Activated CD4-positive, CD25-positive, alpha-beta regulatory T cell treated with anti-CD3 and anti-CD28 coated beads, Interleukin-2, amount 50 U/mL, for 24 hours (primary cell): ENCODE data around the gene CAAP1.
"Not testable (repeated sequence)": the region's sequence is repeated elsewhere in the genome, so short reads cannot be mapped to it uniquely, and the experiment has no call there.

ENCODE experiments used
- ATAC-seq, 2 donors: fragments of 150-1000 bp; cut with Tn5 transposase; one replicate each; pipeline ENCODE4 v1.10.0; 2021; ENCODE audit warnings: mild to moderate bottlenecking in 1 of 2, moderate library complexity in 1 of 2

CAAP1 gene

DNA sequence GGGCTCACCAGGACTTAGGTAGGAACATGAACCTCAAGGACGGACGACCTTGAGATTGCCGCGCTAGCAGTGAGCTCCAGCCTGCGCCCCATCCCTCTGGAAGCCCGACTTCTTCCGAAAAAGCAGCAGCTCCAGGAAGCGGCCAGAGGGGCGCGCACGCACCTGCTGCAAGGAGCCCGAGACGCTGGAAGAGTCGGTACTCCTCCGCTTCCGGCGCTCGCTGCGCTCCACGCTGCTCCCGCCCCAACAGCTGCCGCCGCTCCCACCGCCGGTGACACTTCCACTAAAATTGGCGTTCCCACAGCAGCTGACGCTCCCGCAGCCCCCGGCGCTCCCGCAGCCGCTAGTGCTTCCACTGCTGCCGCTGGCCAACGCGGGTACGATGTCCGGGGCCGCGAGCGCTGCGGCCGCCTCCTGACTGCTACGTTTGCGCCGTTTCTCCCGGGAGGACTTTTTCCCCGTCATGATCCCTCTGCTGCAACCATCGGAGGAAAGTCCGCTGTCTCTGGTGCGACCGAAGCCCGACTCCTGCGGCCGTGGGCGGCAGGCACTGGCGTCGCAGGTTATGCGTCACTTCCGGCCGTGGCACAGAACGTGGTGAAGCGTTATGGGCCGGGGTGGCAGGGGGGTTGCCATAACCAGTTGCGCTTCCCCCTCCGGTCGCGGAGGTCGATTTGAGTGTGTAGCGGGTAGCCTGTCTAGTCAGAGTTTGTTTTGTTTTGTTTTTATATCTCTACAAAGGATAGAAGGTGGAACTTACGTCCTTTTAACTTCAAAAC lies at the start of gene CAAP1:
Gene CAAP1, minus strand, starts transcription at position 552 of the 779 bp plus-strand sequence. Its CDS starts 87 bp downstream, at position 465.
- peak; percentile 95 to 96 for ATAC-seq

- ATAC-seq = peak in 1 of 2 donors; percentile 20
Measured at GRCh38 chr9:26940779-26941178, 48.2 kb upstream of the CAAP1 start.

DNA sequence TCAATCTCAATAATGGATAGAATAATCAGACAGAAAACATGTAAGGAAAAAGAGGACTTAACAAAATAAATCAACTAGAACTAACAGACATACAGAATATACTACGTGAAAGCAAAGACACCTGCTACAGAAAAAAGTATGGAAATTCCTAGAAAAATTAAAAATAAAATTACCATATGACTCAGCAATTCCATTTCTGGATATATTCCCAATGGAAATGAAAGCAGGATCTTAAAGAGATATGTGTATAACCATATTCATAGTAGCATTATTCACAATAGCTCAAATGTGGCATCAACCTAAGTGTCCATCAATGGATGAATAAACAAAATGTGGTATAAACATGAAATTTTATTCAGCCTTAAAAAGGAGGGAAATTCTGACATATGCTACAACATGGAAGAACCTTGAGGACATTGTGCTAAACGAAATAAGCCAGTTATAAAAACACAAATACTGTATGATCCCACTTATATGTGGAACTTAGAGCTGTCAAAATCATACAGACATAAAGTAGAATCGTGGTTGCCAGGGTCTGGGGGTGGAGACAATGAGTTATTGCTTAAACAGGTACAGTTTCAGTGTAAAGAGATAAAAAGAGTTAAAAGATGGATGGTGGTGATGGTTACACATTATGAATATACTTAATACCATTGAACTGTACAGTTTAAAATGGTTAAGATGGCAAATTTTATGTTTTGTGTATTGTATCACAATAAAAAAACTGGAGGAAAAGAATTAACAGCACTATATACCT lies 47.5 kb upstream of the CAAP1 start:
- ATAC-seq = peak in 1 of 2 donors; percentile 20

DNA sequence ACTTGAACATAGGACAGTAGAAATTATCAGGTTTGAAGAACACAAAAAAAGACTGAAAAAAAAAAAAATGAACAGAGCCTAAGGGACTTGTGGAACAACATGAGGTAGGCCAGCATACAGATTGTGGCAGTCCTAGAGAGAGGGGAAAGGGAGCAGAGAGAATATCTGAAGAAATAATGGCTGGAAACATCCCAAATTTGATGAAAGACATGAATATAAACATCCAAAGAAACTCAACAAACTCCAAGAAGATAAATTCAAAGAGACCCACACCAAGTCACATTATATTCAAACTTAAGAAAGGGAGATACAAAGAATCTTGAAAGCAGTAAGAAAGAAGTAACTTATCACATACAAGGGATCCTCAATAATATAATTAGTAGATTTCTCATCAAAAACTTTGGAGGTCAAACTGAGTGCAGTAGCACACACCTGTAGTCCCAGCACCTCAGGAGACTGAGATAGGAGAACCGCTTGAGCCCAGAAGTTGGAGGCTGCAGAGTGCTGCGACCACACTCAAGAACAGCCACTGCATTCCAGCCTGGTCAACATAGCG lies 45.3 kb upstream of the CAAP1 start:
- ATAC-seq = no peak

DNA sequence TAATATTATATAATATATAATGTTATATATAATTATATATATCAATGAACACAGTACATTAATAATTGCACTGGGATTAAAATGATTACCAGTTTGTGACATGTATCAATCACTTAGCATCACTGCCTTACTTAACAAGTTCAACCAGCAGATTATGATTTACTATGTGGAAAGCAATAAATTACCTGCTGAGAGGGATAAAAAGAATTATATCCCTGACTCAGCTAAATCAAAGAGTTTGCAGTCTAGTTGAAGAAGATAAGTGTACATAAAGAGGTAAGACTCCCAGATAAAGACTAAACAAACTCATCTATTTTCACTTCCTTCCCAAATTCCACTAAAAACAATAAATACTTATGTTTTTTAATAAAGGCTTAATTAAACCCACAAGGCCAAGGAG lies 43.2 kb upstream of the CAAP1 start:
- no peak for ATAC-seq

GRCh38 chr9:26928902-26929495 lies 36.4 kb upstream of the CAAP1 start:
- ATAC-seq = no peak

DNA sequence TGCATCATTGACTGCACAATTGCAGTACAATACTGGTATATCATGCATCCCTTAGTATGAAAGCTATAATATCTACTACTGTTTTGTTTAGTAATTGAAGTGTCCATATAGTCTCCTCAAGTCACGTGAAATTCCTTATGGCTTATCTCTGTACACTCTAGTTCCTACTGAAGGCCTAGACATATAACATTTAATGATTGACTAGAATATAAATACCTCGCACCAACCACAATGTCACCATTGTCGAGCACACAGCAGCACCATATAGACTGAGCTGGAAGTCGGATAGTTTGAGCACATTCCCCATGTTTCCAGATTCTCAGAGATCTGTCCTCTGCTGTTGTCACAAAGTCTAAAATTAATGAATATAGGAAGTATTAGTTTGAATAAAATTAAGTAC lies 33.0 kb upstream of the CAAP1 start:
- ATAC-seq = no peak

DNA sequence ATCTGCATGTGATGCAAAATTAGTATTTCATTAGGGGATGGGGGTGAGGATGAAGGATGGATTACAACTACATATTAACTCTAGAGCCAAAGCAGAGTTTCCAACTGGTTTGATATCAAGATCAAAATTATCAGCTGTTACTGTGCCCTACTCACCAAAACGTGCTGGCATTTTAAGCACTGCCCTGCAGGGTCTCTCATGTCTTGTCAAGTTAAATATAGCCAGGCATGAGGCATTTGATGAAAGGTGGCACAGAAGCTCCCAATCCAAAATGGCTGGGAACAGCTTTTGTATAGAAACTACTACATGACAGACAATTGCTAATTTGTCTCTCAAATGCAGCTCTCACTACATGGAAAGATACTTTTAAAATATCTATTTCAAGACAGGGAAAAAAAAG lies 27.1 kb upstream of the CAAP1 start:
- no peak for ATAC-seq

DNA sequence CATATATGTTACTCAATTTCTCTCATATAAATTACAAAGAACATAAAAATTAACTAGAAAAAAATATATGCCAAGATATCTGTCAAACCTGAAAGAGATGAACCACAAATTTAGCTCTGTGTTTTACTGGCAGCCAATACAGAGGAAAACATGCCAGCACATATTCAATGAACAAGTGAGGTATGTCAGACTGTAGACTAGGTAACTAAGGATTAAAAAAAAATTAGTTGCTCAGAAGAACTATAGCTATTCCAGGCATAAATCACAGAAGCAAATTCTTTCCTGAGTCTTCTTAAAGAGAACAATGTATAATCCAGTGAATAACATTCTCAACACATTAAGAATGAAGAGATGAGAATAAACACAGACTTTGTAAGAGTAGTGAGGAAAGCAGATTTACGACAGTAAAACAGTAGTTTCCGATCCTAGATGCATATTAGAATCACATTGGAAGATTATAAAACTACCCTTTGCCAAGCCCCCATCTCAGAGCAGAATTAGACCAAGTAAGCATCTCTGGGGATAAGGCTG lies 20.6 kb upstream of the CAAP1 start:
- ATAC-seq = no peak

DNA sequence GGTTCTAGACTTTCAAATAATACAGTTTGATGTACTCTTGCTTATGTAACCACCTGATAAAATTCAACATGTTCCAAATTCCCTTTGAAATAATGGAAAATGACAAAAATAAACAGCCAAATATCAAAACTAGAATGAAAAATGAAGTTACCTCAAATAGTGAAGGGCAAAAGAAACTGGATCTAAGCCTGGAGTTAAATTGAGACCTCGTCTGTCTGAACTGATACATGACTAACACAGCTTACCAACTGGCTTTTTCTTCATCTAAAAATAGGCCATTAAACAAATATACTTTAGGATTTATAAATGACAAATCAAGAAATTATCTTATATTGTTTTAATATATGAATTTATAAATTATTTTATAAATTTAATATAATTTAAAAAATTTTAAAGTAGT lies 12.1 kb upstream of the CAAP1 start:
- ATAC-seq = no peak

DNA sequence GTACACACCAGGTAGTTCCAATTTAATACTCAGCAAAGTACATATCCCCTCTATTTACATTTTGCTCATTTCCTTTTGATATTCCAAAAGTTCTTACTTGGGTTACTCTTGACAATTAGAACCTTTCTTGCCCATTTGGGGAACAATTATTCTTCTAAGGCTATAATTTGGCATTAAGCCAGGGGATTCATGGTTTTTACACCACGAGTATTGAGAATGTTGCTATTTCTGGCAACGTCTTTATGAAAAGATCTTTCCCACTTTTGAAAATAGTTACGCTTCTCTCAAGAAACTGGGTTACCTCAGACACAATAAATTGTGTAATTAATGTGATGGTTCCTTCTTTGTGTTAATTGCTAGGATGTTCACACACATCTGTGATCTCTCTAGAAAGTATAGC lies 11.5 kb upstream of the CAAP1 start:
- ATAC-seq = no peak

DNA sequence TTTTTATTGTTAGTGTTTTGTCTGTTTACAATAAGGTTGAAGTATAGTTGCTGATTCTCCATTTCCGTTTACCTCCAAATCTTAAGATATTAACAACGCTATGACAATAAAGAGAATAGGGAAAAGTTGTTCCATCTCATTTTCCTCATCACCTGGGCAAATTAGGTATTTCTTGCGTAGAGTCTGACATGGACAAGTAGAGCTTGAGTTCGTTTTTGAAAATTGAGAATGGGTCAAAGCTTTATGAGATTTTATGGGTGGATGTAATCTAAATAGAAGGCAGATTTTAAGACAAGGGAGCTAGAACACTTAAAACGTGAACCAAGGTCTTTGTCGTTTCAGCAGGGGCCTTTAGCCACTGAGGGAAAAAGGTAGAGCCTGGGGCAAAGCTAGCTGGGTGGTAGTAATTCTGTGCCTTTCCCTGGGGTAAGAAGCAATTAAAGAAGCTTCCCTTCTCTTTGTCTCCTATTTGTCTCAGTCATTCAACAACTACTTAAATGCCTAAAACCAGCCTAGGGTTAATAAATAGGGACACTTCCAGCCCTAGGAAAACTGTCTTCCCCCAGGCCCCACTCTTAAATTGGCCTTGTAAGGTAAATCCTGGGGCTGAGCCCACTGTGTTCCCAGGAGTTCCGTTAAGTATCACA lies 551 bp upstream of the CAAP1 start:
- no peak for ATAC-seq

GRCh38 chr9:26891726-26892125 lies 876 bp downstream of the CAAP1 start:
- no peak for ATAC-seq

DNA sequence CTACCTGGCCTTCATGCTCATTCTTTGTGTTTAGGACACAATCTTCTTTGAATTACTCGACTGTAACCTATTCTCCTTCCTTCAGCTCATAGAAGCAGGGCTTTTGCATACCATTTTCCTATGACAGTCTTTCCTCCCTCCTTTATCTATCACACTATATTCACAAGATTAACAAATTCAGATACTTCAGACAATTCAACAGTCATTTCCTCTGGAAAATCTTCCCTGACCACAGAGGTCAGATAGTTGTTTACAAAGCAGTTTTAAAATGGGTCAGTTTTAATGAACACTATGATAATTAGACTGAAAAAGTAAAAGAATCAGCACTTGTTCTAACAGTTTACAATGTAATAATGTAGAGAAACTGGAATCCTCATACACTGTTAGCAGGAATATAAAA lies 4.3 kb downstream of the CAAP1 start:
- no peak for ATAC-seq

- ATAC-seq = no peak
Measured at GRCh38 chr9:26882154-26882553, 10.4 kb downstream of the CAAP1 start.

GRCh38 chr9:26880262-26880661 lies 12.3 kb downstream of the CAAP1 start:
- ATAC-seq = no peak

DNA sequence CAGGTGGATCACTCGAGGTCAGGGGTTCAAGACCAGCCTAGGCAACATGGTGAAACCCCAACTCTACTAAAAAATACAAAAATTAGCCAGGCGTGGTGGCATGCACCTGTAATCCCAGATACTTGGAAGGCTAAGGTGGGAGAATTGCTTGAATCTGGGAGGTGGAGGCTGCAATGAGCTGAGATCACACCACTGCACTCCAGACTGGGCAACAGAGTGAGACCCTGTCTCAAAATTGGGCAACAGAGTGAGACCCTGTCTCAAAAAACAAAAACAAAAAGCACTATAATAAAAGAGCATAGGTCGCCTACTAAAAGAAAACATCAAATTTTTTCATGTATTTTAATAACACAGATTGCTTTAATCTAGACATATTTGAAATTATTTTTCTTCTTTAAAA lies 17.4 kb downstream of the CAAP1 start:
- not testable (repeated sequence) for ATAC-seq

GRCh38 chr9:26870292-26870691 lies 22.3 kb downstream of the CAAP1 start:
- no peak for ATAC-seq

GRCh38 chr9:26863074-26863473 lies 29.5 kb downstream of the CAAP1 start:
- ATAC-seq = no peak

DNA sequence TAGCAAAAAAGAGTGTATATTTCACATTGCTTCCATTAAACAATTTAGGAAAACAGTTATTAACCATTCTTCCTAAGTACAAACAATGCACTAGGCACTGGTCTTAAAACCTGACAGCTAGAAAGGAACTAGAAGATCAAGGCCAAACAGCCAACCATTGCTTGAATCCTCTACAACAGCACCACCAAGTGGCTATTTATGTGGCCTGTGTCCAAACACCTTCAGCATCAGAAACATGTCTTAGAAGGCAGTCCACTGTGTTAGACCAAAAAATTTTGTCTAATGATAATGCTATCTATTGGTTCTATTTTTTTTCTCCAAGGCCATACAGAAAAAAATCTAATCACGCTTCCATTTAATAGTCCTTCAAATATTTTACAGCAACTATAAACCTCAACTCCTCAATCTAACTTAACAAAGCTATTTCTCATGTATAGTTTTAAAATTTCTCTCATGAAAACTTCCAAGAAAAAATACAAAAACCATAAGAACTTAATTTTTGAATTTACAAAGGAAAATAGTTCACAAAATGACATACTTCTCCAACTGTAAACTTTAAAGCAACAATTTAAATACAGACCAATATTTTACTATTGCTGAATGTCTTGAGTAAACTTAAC lies 36.1 kb downstream of the CAAP1 start:
- no peak for ATAC-seq

GRCh38 chr9:26850995-26851394 lies 41.6 kb downstream of the CAAP1 start:
- no peak for ATAC-seq

DNA sequence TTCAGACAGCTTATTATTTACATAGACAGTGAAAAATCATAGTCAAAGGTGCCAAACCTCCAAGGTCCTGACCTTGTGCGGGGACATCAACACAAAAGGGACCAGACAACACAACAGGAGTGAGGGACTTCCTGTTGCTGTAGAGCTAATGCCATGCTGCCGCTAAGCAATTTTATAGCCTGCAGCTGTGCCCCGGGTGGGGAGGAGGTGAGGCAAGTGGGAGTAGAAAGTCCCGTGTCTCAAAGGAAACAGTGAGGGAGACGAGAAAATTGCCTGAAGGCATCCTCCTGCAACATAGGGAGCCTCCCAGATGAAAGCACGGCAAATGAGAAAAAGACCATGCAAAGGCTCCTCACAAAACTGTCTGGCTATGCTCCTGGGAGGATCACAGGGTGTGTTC lies 58.8 kb downstream of the CAAP1 start:
- no peak for ATAC-seq
